Measurements from ENCODE around the gene ITGB7. TPM values are rescaled to one million over a fixed set of nuclear protein-coding genes. Genes with fewer than 3 reads are reported as not detected.

Gene ITGB7
- total and polyA plus RNA-seq, 2 of the 4 experiments (the other 2 are of a cell fraction) = 0.18 to 0.44 TPM

DNA sequence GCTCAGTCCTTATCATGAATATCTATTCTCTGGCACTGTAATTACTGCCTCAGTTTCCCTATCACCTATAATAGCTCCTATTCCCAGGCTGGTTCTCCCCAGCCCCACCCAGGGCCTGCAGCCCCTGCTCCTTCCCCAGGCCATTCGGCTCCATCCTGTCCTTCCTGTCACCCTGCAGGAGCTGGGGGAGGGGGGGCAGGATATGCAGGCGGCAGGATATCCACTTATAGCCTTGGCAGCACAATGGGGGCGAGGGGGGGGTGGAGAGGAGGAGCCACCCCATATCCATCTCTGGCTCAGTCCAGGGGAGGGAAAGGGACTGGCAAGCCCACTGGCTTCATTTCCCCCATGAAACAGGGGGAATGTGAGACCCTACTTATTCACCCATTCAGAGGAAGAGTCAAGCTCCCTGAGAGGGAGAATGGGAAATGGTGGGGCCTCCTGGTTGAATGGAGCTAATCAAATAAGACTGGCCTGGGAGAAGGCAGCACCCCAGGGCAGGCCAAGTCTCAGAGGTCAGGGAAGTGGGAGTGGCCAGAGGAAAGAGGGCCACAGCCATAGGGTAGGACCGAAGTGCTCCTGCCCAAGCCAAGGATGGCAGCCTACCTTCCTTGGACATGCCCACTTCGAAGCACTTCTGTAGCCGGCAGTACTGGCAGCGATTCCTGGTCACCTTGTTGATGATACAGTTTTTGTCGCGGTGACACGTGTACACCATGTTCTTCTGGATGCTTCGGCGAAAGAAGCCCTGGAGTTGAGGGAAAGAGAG is 7.8 kb upstream of the ITGB7 start:
- Histone ChIP-seq H3K4me2 (ENCODE audit: low read depth, low read length) (no peak overlapping the region), H3K9ac (ENCODE audit: low read depth, low read length) (no peak overlapping the region), H3K36me3 (ENCODE audit: control insufficient read depth, insufficient read depth, low read length) (peaks cover 44% of the 10 kb centered on the region), H3K18ac (ENCODE audit: low read depth, low read length) (no peak overlapping the region), H3K4me3 (ENCODE audit: insufficient read depth, low read depth, low read length) (no peak overlapping the region), H3K27ac (ENCODE audit: insufficient read depth, low read length) (no peak overlapping the region), H3K4ac (ENCODE audit: low read depth, low read length) (no peak overlapping the region), H3K56ac (ENCODE audit: extremely low read depth, insufficient read depth, low read length) (no peak overlapping the region), H4K20me1 (ENCODE audit: insufficient read depth, low read length) (peaks cover 8% of the 10 kb centered on the region; the same call in 1 of the 2 replicates), H3K9me1 (ENCODE audit: insufficient read depth, low read length) (peaks cover 11% of the 10 kb centered on the region), H3K27me3 (ENCODE audit: control insufficient read depth, insufficient read depth, low read length) (no peaks in the 10 kb centered on the region), H3K4me1 (ENCODE audit: control insufficient read depth, insufficient read depth, low read length) (peaks cover 19% of the 10 kb centered on the region), H2BK15ac (ENCODE audit: low read depth, low read length) (no peak overlapping the region), H4K5ac (ENCODE audit: low read depth, low read length) (no peak overlapping the region), H2AK9ac (replicated peaks; ENCODE audit: low read depth, low read length, poor library complexity) (peak overlapping the region; percentile 44), H2BK5ac (ENCODE audit: low read depth, low read length, poor library complexity, severe bottlenecking) (no peak overlapping the region), H3K79me1 (ENCODE audit: low read depth in 1 of 2, low read length in 2 of 2) (peaks cover 34 to 64% of the 10 kb centered on the region in 2 experiments), H2BK20ac (ENCODE audit: low read depth, low read length) (no peak overlapping the region), H3K9me3 (ENCODE audit: control insufficient read depth, insufficient read depth, low read length) (no peaks in the 10 kb centered on the region), H3K23ac (ENCODE audit: low read depth, low read length) (no peak overlapping the region), H3K14ac (replicated peaks; ENCODE audit: low read depth, low read length) (no peak overlapping the region), H2AFZ (replicated peaks; ENCODE audit: low read length, poor library complexity) (no peak overlapping the region), H4K8ac (ENCODE audit: low read depth in 2 of 2, low read length in 2 of 2) (no peak overlapping the region), H4K91ac (ENCODE audit: insufficient read depth, low read depth, low read length) (no peak overlapping the region), H2AK5ac (ENCODE audit: low read depth, low read length) (no peak overlapping the region), H2BK120ac (ENCODE audit: low read depth, low read length) (no peak overlapping the region)
- DNase-seq (no peak), ATAC-seq (ENCODE audit: low read depth) (no peak)
- 94% methylated on average over 5 of the region's 12 CpGs; no CpG with 5 or more reads in 1 of the 2 experiments for WGBS, 2 experiments (ENCODE audit: extremely low coverage in 2 of 2, insufficient read length in 1 of 2)
- CTCF ChIA-PET = interaction anchor here (0.9 kb wide), 1 partner anchor 106 kb away, joined by 3 read pairs; the partner anchor contains the start of gene AAAS
- BruUV-seq (replicated peaks) = no TSS peak
- TF ChIP-seq CHD1 (IDR thresholded peaks at IDR 0.05; ENCODE audit: low read depth, low read length) (no peak), MAFK (IDR thresholded peaks at IDR 0.05; ENCODE audit: low read depth, low read length) (no peak), RFX5 (IDR thresholded peaks at IDR 0.05; ENCODE audit: low read depth, low read length) (no peak), RAD21 (IDR thresholded peaks at IDR 0.05; ENCODE audit: low read length) (no peak)
- dilution Hi-C loops (cut with HindIII; ENCODE audit: low sequenced_read_pairs, unreplicated experiment) = no loop called here
- intact Hi-C loops (cut with micrococcal nuclease) = loop anchor here (5.0 to 10.0 kb wide), 2 partner anchors 110 to 292 kb away; partner anchors contain the start of genes AAAS and NPFF
- in situ Hi-C loops (cut with MboI; ENCODE audit: low sequenced_read_pairs) = loop anchor here (5.0 to 10.0 kb wide), 2 partner anchors 72 to 300 kb away; no protein-coding TSS in a partner anchor
- POLR2A ChIA-PET (ENCODE audit: unreplicated experiment) = interaction anchor here (1.0 kb wide), 1 partner anchor 136 kb away, joined by 7 read pairs; the partner anchor contains the start of gene SPRYD3
